Femur (tissue), 1 donor: ENCODE results near the gene CAPN7.

Experiments
- DNase-seq: peaks from one replicate; pipeline ENCODE4 v3.0.0-alpha.2; 2017

The CAPN7 gene

DNA sequence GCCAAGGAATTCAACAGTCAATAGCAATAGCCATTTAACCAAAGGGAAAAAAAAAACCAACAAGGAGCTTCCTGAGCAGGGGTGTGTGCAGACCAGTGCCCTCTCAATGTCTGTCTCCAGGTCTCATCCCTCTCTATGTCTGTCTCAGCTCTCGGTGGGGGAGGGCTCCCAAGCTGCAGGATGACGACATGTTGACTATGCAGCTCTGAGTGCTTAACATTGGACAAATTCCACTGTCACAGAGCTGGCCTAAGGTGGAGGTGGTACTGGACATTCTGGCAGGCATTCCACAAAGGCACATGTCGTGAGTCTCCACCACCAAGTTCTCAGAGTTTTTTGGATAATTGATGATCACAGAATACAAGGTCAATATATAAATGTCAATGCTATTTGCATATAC is 2.0 kb upstream of the CAPN7 start:
- no peak for DNase-seq

DNA sequence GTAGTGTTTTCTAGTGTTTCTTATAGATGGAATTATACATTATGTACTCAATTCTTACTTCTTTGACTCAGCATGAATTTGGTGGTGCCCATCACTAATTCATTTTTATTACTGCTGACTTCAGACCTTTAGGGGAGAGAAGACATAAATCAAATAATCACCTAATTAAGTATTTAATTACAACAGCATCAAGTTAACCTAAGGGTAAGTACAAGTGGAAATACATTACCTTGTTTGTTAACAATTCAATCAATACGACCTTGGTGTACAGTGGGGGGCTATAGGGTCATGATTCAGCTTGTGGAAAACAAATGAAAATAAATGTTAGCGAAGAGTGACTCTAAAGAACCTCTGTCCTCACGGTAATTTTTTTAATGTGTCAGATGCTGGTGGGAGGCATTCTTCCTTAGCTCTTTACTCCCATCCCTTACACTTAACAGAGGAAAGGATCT is 538 bp upstream of the CAPN7 start:
- no peak for DNase-seq

GRCh38 chr3:15206662-15207576 is 873 bp downstream of the CAPN7 start:
- no peak for DNase-seq

GRCh38 chr3:15207836-15208504 is 1.9 kb downstream of the CAPN7 start:
- no peak for DNase-seq

GRCh38 chr3:15211937-15212336 is 5.9 kb downstream of the CAPN7 start:
- no peak for DNase-seq

GRCh38 chr3:15214758-15215157 is 8.7 kb downstream of the CAPN7 start:
- no peak for DNase-seq

- no peak for DNase-seq
These were observed 9.9 kb downstream of the CAPN7 start for GRCh38 chr3:15215996-15216395.

DNA sequence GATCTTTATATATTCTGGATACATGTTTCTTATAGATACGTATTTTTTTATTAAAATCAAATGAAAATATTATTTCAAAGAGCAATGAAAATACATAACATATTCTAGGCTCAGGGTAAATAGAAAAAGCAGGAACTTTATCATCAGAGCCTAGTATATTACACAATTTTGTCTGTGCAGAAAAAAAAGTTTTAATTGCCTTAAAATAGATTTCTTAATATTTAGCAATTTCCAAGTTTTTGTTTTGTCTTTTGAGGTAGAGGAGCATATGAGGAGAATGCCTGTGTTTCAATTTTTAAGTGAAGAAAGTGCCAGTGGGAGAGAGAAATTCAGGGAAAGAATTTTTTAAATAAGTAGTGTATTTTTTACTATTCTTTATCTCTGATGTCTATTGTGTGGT is 10.5 kb downstream of the CAPN7 start:
- no peak for DNase-seq

GRCh38 chr3:15217011-15217671 is 11.1 kb downstream of the CAPN7 start:
- no peak for DNase-seq

- no peak for DNase-seq
These were observed 11.8 kb downstream of the CAPN7 start for GRCh38 chr3:15217841-15218267.

- no peak for DNase-seq
These were observed 12.6 kb downstream of the CAPN7 start for GRCh38 chr3:15218689-15219088.

DNA sequence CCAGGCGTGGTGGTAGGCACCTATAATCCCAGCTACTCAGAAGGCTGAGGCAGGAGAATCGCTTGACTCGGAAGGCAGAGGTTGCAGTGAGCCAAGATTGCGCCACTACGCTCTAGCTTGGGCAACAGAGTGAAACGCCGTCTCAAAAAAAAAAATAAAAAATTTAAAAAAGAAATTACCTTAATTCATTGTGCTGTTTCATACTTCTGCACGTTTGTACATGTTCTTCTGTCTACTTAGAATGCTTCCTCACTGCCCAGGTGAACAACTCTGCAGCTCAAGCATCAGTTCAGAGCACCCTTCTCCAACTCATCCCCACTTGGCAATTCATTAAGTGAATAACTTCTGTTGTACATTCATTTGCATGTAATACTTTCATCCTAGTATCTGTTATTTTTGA is 14.0 kb downstream of the CAPN7 start:
- DNase-seq = no peak

DNA sequence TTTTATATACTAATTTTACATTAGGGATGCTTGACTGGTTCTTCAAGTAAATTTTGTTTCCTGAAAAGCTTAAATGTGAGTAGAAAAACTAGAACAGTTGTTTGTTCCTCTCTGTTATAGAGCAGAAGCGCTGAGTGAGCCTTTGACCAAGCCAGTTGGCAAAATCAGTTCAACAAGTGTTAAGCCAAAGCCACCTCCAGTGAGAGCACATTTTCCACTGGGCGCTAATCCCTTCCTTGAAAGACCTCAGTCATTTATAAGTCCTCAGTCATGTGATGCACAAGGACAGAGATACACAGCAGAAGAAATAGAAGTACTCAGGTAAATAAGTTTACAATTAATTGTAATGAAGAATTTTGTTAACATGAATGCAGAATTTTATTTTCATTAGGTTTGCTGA is 14.6 kb downstream of the CAPN7 start:
- no peak for DNase-seq

- no peak for DNase-seq
These were observed 15.7 kb downstream of the CAPN7 start for GRCh38 chr3:15221574-15222217.

DNA sequence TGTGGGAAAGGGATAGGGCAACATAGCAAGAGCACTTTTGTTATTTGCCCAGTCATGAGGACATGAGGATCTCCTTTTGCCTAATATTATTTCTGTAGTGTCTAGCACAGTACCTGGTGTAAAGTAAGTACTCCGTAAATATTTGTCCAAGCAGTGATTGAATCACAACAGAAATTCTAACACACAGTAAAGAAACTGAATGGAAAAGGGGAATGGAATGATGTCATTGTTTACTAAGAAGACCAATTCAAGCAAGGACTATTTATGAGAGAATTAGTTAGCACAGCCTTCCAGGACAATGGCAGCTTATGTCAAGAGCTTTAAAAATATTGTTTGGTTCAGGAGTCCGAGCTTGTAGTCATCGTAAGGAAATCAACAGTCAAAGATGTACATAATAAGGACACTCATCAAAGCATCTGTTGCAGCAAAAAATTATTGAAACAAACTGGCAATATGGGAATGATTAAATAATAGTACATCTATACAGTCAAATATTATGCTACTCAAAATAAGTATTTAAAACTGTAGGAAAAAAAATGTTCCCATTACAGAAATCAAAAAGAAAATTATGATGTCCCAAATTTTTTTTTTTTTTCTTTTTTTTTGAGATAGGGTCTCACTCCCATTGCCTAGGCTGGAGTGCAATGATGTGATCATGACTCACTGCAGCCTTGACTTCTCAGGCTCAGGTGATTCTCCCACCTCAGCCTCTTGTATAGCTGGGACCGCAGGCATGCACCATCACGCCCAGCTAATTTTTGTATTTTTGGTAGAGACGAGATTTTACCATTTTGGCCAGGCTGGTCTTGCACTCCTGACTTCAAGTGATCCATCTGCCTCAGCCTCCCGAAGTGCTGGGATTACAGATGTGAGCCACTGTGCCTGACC is 17.9 kb downstream of the CAPN7 start:
- no peak for DNase-seq

DNA sequence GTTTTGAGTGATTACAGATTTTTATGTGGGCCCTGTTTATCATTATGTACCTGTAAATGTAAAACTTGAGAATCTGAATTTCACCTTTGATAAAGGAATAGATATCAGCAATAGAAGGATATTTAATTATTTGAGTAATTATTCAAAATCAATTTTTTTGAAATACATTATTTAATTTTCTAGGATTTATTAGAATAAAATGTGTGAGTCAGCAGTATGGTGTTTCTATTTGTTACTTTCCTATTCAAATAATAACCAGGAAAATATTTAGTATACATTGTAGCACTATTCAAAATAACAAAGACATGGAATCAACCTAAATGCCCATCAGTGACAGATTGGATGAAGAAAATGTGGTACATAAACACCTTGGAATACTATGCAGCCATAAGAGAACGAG is 22.1 kb downstream of the CAPN7 start:
- no peak for DNase-seq

DNA sequence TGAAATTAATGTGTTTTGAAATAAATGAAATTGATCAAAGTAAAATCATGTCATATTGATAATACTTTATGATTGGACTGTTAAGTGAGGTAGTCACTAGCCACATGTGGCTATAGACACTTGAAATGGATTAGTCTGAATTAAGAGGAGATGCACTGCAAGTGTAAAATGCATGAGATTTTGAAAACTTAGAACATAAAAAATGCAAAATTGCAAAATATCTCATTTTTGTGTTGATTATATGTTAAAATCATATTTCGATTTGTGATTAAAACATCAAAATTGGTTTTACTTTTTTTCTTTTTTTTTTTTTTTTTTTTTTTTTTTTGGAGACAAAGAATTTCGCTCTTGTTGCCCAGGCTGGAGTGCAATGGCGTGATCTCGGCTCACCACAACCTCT is 23.2 kb downstream of the CAPN7 start:
- no peak for DNase-seq

- DNase-seq = no peak
These were observed 35.3 kb downstream of the CAPN7 start for GRCh38 chr3:15241341-15241740.

- DNase-seq = no peak
These were observed 37.9 kb downstream of the CAPN7 start for GRCh38 chr3:15243822-15244482.

GRCh38 chr3:15246186-15246585 is 40.1 kb downstream of the CAPN7 start:
- no peak for DNase-seq

GRCh38 chr3:15253023-15253697 is 47.1 kb downstream of the CAPN7 start:
- DNase-seq = no peak
